LHCN-M2 (cell line): ENCODE results near the gene TBX21. TPM values are rescaled to one million over a fixed set of nuclear protein-coding genes. Genes with fewer than 3 reads are reported as not detected.
"Not testable (repeated sequence)": the region's sequence is repeated elsewhere in the genome, so short reads cannot be mapped to it uniquely, and the experiment has no call there.

Experiments
- DNase-seq: peaks from one replicate; pipeline ENCODE4 v3.0.0-alpha.2; 2012; ENCODE audit warnings: low read depth
- total RNA-seq: library from RNA; depleted of rRNA; stranded (reverse); fragments of >200 nt; gene quantifications from 2 replicates; pipeline ENCODE4 v1.2.3, GENCODE V29; 2014

The TBX21 gene
- total RNA-seq, 1 experiment from 2014 or later = not detected

DNA sequence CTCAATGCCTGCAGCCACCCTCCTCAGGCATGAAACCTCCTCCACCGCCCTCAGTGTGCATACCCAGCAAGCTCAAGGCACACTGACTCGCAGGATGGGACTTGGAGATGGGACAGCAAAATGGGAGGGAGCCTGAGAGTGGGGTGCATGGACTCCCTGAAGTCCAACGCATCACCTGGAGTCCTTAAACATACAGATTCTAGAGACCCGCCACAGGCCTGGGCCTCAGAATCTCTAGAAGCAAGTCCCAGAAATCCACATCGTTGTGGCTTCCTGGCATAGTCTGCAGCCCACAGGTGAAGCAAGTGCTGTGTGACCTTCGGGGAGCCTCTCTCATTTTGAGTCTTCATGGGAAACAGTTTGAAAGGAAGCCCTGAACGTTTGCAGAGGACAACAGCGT is 3.6 kb upstream of the TBX21 start:
- DNase-seq = no peak

DNA sequence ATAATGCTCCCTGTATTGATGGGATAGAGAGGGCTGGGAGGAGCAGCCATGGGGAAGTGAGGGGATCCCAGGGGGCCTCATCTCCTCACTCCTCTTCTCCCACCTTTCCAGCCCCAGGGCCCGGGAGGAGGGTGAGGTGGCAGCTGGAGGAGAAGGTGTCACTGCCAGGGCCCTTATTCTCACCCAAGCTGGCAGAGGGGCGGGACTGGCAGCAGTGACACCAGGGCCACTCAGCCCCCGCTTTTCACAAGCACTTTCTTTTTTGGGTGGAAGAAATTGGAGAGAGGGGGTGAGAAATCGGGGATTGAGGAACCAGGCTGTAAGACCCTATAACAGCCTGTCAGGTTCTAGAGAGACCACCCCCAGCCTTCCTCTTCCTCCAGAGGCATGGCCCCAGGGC is 2.4 kb upstream of the TBX21 start:
- DNase-seq = no peak

DNA sequence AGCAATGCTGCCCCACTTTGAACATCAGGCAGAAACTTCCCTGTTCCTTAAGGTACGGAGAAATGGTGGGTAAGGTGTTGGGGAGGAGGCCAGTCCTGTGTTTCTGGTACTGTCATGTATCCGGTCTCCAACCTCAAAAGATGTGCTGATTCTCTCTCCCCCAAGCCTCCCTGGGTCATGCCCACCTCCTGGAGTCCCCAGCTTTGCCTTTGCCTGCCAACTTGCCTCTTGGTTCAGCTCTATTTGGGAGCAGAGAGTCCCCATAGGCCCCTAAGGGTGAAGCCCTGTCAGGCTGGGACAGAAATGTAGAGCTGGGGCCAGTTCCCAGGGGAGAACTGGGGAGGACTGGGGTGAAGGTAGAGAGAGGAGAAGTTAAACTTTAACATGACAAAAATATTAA is 1.6 kb upstream of the TBX21 start:
- DNase-seq = no peak

DNA sequence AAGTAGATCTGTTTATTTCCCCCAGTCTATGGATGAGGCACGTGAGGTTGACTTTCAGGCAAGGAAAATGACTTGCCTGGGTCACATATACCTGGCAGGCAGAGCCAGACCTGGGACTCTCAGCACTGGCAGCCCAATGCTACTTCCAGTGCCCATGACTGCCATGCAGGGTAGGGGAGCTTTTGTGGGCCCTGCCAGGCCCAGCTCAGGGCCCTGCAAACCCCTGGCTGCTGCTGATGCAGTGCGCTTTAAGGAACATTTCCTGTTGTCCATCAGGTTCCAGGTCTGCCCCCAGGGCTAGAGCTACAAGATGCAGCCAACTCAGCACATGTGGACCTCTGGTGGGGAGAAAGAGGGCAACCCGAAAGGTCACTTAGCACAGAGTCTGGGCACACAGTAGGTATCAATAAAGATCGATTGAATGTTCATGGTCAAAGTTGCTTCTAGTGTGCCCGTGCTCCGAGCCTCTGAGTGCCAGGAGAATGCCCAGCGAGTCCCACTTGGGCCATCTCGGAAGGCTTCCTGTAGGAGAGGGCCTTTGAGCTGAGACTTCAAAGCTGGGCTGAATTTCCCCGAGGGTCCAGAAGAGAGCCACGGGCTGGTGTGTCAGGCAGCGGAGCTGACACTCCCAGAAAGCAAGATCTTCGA is 513 bp upstream of the TBX21 start:
- no peak for DNase-seq

DNA sequence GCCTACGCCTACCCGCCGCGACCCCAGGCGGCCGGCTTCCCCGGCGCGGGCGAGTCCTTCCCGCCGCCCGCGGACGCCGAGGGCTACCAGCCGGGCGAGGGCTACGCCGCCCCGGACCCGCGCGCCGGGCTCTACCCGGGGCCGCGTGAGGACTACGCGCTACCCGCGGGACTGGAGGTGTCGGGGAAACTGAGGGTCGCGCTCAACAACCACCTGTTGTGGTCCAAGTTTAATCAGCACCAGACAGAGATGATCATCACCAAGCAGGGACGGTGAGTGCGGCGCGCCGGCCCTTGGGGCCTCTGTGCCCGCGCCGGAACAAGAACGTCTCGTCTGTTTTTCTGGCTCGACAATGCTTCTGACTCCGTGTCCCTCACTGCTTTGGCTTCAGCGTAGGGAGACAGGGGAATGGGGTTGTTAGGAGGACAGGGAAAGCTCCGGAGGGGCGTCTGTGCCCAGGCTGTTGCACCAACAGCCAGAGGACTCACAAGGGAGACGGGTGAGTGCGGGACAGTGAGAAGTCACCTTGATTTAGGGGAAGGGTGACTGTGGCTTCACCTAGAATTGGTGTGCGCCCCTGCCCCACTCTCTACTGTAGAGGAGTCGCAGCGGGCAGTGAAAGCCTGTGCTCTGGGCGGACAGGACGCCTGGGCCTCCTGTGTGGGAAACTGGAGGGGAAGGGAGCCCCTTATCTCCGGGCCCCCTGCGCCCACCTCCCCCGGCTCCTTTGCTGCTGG is 806 bp downstream of the TBX21 start:
- no peak for DNase-seq

DNA sequence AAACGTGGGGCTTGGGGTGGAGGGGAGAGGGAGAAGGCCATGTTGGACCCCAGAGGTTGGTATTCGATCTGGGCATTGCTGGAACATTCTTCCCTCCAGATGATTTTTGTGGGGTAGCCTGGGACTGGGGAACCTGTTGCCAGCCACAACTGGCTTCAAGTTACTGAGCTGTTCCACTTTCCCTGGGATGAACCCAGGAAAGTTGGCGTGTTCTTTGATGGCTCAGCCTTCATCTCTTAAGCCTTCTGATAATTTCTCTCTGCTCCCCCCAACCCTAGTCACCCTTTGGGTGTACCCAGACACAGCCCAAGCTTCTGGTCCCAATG is 2.1 kb downstream of the TBX21 start:
- no peak for DNase-seq

DNA sequence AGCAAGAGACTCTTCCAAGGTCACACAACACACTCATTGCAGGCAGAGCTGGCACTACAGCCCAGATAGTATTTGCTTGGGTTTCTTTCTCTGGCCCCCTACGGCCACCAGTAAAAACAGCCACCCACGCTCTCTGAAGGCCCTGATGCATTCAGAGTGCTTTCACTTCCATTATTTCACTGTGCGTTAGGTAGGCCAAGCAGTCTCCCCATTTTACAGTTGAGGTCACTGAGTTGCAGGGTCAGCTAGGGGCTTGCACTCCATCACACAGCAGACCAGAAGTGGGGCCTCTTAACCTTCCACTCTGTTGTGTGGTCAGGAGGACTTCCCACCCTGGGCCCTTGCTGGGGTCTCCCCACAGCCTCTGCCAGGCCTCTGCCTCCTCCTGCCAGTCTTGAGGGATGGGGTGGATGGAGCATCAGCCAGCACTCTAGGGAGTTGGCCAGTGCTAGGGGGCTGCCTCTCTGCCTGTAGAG is 2.5 kb downstream of the TBX21 start:
- DNase-seq = no peak

DNA sequence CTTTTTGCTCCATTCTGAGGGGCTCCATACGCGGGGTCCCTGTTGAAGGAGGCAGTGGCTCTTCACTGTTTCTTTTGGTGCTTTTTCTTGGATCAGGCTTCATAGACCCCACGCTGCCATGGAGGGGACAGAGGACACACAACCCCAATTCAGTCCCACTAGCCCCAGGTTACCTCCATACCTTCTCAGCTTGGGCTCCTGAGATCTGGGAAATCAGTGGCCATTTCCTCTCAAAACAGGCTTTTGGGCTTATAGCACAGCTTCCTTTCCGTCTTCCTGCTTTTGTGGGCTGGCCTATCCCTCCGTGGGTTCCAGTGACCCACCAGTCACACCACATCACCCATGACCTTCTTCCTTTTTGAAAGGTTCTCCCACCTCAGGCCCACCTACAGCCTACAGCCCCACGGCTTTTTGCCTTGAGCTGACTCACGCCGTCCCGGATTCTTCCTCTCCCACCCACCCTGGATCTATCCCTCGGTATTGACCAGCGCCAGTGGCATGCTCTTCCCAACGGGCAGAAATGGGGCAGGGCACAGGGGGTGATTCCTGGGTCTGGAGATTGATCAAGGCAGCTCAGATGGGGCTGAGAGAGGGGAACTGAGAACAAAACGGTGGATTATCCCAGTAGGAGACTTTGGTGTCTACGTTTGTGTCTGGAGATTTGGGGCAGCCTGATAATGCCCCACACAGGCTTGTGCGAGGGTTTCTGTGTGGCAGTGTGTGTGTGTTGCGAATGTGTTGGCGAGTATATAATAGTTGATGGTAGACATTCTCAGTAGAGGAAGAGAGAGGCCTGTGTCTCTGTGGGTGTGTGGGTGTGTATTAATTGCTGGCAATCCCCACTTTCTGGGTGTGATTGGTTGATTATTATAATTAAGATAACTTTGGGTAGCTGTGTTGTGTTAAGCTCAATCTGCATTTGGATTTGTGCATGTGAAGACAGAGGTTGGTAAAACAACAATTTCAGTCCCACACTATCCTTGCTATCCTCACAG is 3.8 kb downstream of the TBX21 start:
- DNase-seq = no peak

DNA sequence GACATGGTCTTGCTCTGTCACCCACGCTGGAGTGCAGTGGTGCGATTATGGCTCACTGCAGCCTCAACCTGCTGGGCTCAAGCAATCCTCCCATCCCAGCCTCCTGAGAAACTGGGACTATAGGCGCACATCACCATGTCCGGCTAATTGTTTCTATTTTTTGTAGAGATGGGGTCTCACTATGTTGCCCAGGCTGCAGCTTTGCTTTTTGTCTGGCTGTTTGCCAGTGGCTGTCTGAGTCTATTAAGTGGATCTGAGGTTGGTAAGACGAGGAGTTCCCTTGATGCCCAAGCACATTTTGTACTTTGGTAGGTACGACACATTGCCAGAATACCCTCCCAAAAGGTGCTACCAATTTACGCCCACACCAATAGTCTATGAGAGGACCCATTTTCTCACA is 5.1 kb downstream of the TBX21 start:
- no peak for DNase-seq

DNA sequence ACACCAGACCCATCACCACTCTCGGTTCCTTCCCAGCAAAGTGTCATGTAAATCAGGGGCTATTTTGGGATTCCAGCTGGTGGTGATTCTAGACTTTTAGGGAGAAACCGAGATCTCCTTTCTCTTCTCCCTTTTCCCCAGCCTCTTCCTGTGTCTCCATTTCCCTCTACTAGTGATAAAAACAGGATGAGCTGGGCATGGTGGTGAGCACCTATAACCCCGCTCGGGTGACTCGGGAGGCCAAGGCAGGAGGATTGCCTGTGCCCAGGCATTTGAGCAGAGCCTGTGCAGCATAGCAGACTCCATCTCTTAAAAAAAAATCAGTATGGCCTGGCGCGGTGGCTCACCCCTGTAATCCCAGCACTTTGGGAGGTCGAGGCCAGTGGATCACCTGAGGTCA is 6.1 kb downstream of the TBX21 start:
- no peak for DNase-seq

DNA sequence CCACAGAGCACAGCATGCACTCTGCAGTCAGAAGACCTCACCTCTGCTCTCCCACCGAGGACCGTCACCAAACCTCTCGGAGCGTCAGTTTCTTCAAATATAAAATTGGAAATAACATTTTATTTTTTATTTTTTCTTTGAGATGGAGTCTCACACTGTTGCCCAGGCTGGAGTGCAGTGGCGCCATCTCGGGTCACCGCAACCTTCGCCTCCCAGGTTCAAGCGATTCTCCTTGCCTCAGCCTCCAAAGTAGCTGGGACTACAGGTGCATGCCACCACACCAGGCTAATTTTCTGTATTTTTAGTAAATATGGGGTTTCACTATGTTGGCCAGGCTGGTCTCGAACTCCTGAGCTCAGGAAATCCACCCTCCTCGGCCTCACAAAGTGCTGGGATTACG is 6.9 kb downstream of the TBX21 start:
- DNase-seq = not testable (repeated sequence)

DNA sequence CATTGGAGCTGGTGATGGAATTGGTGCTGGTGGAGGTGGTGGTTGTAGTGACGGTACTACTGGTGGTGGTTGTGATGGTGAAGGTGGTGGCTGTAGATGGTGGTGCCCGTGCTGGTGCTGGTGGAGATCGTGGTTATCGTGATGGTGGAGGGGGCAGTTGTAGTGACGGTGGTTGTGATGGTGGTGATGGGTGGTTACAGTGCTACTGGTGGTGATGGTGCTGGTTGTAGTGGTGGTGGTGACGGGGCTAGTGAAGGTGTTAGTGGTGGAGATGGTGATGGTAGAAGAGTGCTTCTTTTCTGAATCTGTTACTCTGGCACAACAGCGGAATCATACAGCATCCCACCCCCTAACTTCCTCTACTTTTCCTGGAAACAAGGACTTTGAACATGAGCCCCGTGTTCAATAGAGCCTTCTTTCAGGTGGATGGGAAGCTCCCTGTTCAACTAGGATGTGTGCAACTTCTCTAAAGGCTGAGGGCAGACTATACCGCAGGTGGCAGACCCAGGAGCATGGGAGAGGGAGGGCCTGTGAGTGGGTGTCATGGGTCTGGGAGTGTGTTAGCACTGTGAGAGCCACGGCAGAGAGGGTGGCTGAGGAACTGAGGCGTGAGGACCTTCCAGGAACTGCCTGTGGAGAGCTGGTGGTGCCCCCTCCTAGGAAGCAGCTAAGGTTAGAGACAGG is 8.2 kb downstream of the TBX21 start:
- no peak for DNase-seq

DNA sequence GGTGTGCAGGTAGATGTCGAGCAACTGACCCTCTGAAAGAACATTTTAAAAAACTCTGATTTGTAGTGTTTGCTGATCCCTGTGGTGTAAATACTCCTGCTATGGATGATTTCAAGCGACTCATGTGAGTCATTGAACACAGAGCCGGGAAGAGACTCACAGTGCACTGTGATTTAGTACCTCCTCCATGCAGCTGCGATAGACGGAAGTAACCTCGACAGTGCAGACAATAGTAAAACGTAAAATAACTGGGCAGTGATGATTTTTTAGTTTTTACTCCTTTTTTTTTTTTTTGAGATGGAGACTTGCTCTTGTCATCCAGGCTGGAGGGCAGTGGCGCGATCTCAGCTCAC is 8.7 kb downstream of the TBX21 start:
- DNase-seq = no peak

DNA sequence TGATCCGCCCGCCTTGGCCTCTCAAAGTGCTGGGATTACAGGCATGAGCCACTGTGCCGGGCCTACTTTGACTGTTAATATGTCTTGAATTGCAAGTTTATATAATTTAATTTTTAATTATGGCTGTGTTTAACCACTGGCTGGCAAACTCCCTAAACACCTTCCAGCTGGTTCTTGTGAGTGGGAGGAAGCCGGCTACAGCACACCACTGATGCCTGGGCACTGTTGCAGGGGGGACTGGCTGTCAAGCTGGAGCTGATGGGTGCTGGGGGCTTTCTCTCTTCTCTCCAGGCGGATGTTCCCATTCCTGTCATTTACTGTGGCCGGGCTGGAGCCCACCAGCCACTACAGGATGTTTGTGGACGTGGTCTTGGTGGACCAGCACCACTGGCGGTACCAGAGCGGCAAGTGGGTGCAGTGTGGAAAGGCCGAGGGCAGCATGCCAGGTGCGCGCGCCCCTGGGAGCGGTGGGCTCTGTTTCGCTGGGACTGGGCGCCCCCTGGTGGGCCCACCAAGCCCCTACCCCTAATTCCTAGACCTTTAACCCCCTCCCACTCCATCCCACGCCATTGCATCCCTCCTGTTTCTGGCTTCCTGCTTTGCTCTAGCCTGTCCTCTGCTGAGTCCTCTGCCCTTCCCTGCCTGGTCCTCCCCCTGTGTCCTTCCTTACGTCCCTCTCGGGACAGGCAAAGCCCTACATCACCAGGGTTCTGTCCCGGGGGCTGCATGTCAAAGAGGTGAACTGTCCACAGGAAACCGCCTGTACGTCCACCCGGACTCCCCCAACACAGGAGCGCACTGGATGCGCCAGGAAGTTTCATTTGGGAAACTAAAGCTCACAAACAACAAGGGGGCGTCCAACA is 9.5 kb downstream of the TBX21 start:
- DNase-seq = no peak

DNA sequence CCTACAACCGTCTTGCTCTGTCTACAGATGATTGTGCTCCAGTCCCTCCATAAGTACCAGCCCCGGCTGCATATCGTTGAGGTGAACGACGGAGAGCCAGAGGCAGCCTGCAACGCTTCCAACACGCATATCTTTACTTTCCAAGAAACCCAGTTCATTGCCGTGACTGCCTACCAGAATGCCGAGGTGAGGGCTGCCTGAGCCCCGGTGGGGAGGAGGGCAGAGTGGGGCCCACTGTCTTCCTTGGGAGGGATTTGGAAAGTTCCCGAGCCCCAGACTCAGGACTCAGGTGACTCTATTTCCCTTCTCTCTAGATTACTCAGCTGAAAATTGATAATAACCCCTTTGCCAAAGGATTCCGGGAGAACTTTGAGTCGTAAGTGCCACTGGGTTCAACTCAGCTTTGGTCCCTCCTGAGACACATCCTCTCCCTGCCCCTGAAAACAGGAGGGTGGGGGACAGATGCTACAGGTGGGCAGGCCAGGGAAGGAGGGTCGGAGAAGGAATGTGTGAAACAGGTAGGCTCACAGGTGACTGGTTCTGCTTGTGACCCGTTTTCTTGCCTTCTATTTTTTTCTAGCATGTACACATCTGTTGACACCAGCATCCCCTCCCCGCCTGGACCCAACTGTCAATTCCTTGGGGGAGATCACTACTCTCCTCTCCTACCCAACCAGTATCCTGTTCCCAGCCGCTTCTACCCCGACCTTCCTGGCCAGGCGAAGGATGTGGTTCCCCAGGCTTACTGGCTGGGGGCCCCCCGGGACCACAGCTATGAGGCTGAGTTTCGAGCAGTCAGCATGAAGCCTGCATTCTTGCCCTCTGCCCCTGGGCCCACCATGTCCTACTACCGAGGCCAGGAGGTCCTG is 11.4 kb downstream of the TBX21 start:
- no peak for DNase-seq

DNA sequence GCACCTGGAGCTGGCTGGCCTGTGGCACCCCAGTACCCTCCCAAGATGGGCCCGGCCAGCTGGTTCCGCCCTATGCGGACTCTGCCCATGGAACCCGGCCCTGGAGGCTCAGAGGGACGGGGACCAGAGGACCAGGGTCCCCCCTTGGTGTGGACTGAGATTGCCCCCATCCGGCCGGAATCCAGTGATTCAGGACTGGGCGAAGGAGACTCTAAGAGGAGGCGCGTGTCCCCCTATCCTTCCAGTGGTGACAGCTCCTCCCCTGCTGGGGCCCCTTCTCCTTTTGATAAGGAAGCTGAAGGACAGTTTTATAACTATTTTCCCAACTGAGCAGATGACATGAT is 12.0 kb downstream of the TBX21 start:
- no peak for DNase-seq

DNA sequence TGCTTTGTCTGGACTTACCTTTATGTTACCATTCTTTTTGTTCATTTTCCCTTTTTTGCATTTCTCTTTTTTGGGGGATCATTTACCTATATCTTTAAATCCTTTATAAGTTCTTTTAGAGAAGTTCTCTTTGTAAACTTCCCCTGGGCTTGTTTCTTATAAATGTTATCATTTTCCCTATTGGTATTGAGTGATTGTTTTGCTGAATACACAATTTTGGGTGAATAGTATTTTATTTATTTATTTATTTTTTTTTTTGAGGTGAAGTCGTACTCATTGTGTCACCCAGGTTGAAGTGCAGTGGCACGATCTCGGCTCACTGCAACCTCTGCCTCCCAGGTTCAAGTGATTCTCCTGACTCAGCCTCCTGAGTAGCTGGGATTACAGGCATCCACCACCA is 18.4 kb downstream of the TBX21 start:
- DNase-seq = no peak

DNA sequence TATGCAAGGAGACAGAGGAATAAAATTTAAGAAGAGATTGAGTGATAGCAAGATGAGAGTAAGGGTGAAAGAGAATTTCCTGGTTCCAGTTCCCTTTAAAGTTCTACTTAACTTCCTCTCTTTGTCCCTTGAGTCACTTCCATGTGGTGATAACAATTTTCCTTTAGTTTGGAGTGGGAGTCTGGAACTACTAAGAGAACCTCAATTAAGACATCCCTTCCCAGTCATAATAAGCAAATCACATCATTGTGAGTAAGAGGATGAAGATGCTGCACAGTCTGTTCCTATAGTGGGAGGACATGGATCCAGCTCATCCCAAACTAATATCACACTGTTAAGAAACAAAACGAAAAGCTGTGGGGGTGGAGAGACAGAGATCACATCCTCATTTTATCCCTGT is 24.4 kb downstream of the TBX21 start:
- DNase-seq = no peak

DNA sequence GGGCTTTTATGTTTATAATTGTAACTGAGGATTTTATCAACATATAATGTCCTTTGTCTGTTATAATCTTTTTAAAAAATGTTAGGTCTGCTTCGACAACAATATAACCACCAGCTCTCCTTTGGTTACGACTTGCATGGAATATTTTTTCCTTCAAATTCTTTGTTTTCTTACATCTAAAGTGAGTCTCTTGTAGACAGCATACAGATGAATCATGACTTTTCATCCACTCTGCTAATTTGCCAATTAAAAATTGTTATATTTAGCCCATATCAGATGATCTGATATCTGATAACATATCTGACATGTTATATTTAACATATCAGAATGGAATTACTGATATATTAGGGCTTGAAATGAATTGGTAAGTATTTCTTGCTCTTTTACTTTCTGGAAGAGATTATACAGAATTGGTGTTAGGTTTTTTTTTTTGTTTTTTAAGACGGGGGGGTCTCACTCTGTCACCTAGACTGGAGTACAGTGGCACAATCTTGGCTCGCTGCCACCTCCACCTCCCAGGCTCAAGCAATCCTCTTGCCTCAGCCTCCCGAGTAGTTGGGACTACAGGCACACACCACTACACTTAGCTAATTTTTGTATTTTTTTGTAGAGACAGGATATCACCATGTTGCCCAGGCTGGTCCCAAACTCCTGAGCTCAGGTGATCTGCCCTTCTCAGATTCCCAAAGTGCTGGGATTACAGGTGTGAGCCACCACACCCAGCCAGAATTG is 27.5 kb downstream of the TBX21 start:
- no peak for DNase-seq
